ENCODE data around the gene DSCAM. TPM values are rescaled to one million over a fixed set of nuclear protein-coding genes. Genes with fewer than 3 reads are reported as not detected.

DSCAM gene
- polyA plus RNA-seq, 4 donors, result under 0.01 to 0.22 (median 0.13) TPM; not detected in 1

DNA sequence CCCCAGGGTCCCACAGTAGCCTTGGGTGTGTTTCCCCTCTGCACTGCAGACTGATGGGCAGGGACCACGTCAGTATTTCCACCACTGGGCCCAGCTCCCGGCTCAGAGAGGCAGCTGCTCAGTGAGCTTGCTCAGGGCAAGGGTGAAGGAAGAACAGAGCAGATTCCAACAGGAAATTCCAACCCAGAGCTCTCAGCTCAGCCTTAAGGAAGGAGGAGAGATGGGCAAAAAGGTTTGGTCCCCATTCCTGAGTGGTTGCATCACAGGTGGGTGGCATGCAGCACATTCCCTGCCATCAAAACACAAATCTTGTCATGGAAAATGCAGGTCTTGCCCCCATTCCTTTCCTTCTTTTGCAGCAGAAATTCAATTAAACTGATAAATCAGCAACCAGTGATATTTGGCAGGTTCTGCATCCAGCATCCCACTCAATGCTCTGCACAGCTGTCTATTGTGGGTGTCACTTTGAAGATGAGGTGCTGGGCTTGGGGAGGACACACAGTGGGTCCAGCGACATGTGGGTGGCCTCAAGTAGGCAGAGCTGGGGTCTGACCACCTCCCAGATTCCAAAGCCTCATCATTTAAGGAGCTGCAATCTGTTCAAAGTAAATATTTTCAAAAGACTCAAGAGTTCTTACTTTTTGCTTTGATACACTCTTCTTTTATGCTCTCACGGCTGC is 315.4 kb downstream of the DSCAM start:
- Histone ChIP-seq H3K4me1 (ENCODE audit: control insufficient read depth in 3 of 3, insufficient read depth in 2 of 3, low read depth in 1 of 3, low read length in 2 of 3) (no peaks in the 10 kb centered on the region), H3K27me3 (ENCODE audit: control insufficient read depth in 3 of 3, insufficient read depth in 3 of 3, low read length in 3 of 3) (no peaks in the 10 kb centered on the region), H3K9me3 (ENCODE audit: control insufficient read depth in 2 of 2, insufficient read depth in 1 of 2, low read depth in 1 of 2, low read length in 1 of 2) (peaks cover 0 to 5% of the 10 kb centered on the region in 2 donors), H3K27ac (ENCODE audit: low read depth in 1 of 3, low read length in 2 of 3) (no peak overlapping the region), H3K36me3 (ENCODE audit: control insufficient read depth in 3 of 3, insufficient read depth in 2 of 3, low read depth in 1 of 3, low read length in 3 of 3) (no peaks in the 10 kb centered on the region), H3K4me3 (ENCODE audit: low read depth in 1 of 3, low read length in 3 of 3) (no peak overlapping the region)
- 43 to 51% (median 45%) methylated on average over 4 of the region's 4 CpGs for WGBS, 3 donors
- DNase-seq (no peak), FAIRE-seq (no peak)

DNA sequence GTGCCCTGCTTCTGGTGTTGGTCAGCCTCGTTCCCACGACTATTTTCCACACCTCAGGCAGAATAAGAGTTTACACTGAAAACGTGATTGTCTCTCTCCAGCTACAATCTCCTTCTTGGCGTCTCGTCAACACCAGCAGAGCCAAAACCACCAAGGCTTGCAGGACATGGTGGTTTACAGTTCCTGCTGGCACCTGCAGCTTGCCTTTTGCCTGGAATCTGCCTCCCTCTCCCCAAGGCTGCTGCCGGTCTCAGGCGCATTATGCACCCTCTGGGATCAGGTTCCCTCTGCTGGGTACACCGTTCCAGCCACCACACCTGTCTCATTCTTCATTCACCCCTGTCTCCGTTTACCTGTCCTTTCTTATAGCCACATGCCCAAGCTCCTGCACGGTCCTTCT is 315.9 kb downstream of the DSCAM start:
- FAIRE-seq (no peak), DNase-seq (no peak)
- no peaks in the 10 kb centered on the region for H3K27me3 ChIP-seq (ENCODE audit: control insufficient read depth in 3 of 3, insufficient read depth in 3 of 3, low read length in 3 of 3)
- H3K36me3 ChIP-seq (ENCODE audit: control insufficient read depth in 3 of 3, insufficient read depth in 2 of 3, low read depth in 1 of 3, low read length in 3 of 3), result no peaks in the 10 kb centered on the region
- 81 to 84% (median 83%) methylated on average over 10 of the region's 10 CpGs for WGBS, 3 donors
- no peaks in the 10 kb centered on the region for H3K4me1 ChIP-seq (ENCODE audit: control insufficient read depth in 3 of 3, insufficient read depth in 2 of 3, low read depth in 1 of 3, low read length in 2 of 3)
- peaks cover 0 to 5% of the 10 kb centered on the region in 2 donors for H3K9me3 ChIP-seq (ENCODE audit: control insufficient read depth in 2 of 2, insufficient read depth in 1 of 2, low read depth in 1 of 2, low read length in 1 of 2)
- H3K27ac ChIP-seq (ENCODE audit: low read depth in 1 of 3, low read length in 2 of 3), result no peak overlapping the region
- no peak overlapping the region for H3K4me3 ChIP-seq (ENCODE audit: low read depth in 1 of 3, low read length in 3 of 3)

DNA sequence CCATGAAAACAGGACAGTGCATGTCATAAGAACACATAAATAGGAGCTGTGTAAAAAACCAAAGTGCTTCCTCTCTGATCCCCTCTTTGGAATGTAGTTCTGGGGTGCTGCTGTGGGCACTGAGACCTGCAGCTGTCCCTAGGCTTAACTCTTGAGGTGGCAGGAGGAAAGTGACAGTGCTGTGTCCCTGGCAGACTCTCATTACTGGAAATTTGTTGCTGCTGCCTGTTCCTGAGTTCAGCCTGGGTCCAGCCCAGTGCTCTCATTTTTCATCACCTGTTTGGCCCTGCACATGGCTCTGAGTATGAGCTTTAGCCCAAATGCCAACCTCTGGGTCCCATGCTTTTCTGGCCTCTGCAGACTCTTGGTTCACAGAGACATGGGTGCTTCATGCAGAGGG is 329.3 kb downstream of the DSCAM start:
- H3K36me3 ChIP-seq (ENCODE audit: control insufficient read depth in 3 of 3, insufficient read depth in 2 of 3, low read depth in 1 of 3, low read length in 3 of 3), result no peaks in the 10 kb centered on the region
- no peak overlapping the region for H3K4me3 ChIP-seq (ENCODE audit: low read depth in 1 of 3, low read length in 3 of 3)

DNA sequence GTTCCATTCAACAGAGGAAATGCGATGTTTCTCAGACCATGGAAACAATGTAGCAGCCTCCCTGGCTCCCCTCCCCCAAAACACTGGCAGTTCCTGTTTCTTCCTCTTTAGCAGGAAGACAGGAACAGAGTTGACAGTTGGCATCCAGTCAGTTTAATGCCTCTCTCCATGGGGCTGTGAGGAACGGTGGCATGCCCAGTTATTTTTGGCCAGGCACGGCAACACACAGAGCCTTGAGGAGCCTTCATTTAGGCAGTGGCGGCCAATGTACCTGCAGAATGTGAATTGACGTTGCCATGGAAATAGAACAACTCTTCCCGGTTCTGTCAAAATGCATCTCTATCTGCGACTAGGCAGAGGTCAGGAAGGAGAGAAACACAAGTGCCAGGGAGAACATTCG is 330.6 kb downstream of the DSCAM start:
- Histone ChIP-seq H3K27ac (ENCODE audit: low read depth in 1 of 3, low read length in 2 of 3) (no peak overlapping the region), H3K9me3 (ENCODE audit: control insufficient read depth in 2 of 2, insufficient read depth in 1 of 2, low read depth in 1 of 2, low read length in 1 of 2) (no peaks in the 10 kb centered on the region), H3K4me3 (ENCODE audit: low read depth in 1 of 3, low read length in 3 of 3) (no peak overlapping the region), H3K4me1 (ENCODE audit: control insufficient read depth in 3 of 3, insufficient read depth in 2 of 3, low read depth in 1 of 3, low read length in 2 of 3) (no peaks in the 10 kb centered on the region), H3K36me3 (ENCODE audit: control insufficient read depth in 3 of 3, insufficient read depth in 2 of 3, low read depth in 1 of 3, low read length in 3 of 3) (no peaks in the 10 kb centered on the region), H3K27me3 (ENCODE audit: control insufficient read depth in 3 of 3, insufficient read depth in 3 of 3, low read length in 3 of 3) (no peaks in the 10 kb centered on the region)
- no peak for DNase-seq
- no peak for FAIRE-seq
- 24 to 39% (median 37%) methylated on average over 8 of the region's 8 CpGs for WGBS, 3 donors

More for the DNA sequence above, 329.3 kb downstream of the DSCAM start:
- FAIRE-seq (no peak), DNase-seq (no peak)
- no peaks in the 10 kb centered on the region for H3K9me3 ChIP-seq (ENCODE audit: control insufficient read depth in 2 of 2, insufficient read depth in 1 of 2, low read depth in 1 of 2, low read length in 1 of 2)
- H3K27me3 ChIP-seq (ENCODE audit: control insufficient read depth in 3 of 3, insufficient read depth in 3 of 3, low read length in 3 of 3), result no peaks in the 10 kb centered on the region
- H3K4me1 ChIP-seq (ENCODE audit: control insufficient read depth in 3 of 3, insufficient read depth in 2 of 3, low read depth in 1 of 3, low read length in 2 of 3), result no peaks in the 10 kb centered on the region
- H3K27ac ChIP-seq (ENCODE audit: low read depth in 1 of 3, low read length in 2 of 3), result no peak overlapping the region

DNA sequence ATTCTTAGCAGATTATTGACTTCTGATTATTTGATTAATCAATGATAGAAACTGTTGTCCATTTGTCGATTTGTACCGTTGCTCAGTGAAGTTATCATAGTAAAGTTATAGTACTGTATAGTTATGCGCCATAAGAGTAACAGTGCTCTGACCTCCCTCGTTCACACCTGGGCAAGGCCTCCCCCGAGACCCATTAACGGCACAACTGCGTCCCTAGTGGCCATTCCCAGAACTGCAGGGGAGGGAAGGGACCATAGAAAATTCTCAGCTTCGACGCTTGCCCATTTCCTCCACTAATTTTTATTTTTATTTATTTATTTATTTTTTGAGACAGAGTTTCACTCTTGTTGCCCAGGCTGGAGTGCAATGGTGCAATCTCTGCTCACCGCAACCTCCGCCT is 334.4 kb downstream of the DSCAM start:
- WGBS, 3 donors, result 75 to 82% (median 76%) methylated on average over 11 of the region's 11 CpGs
- no peak overlapping the region for H3K27ac ChIP-seq (ENCODE audit: low read depth in 1 of 3, low read length in 2 of 3)

DNA sequence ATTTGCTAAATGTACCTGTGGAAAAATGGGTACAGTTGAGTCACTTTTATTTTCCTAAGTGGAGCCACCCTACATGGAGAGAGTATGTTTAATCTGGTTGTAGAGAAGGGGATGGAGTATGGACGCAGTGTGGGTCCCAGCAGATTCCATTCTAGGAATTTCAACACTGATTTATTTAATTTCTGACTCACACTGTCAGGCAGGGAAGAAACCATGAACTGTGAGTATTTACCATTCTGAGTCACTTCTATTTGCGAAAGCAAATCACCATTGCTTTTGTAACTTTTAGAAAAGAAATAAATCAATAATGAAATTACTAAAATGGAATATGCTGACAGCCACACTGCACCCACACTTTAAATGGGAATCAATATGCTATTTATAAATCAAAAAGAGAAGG is 339.0 kb downstream of the DSCAM start:
- no peaks in the 10 kb centered on the region for H3K9me3 ChIP-seq (ENCODE audit: control insufficient read depth in 2 of 2, insufficient read depth in 1 of 2, low read depth in 1 of 2, low read length in 1 of 2)
- H3K27ac ChIP-seq (ENCODE audit: low read depth in 1 of 3, low read length in 2 of 3), result no peak overlapping the region
- H3K27me3 ChIP-seq (ENCODE audit: control insufficient read depth in 3 of 3, insufficient read depth in 3 of 3, low read length in 3 of 3), result no peaks in the 10 kb centered on the region
- no peak overlapping the region for H3K4me3 ChIP-seq (ENCODE audit: low read depth in 1 of 3, low read length in 3 of 3)
- no peaks in the 10 kb centered on the region for H3K36me3 ChIP-seq (ENCODE audit: control insufficient read depth in 3 of 3, insufficient read depth in 2 of 3, low read depth in 1 of 3, low read length in 3 of 3)
- no peaks in the 10 kb centered on the region for H3K4me1 ChIP-seq (ENCODE audit: control insufficient read depth in 3 of 3, insufficient read depth in 2 of 3, low read depth in 1 of 3, low read length in 2 of 3)
- WGBS, 3 donors, result 39 to 66% (median 51%) methylated on average over 2 of the region's 2 CpGs
- DNase-seq (no peak), FAIRE-seq (no peak)

More for the DNA sequence above, 334.4 kb downstream of the DSCAM start:
- FAIRE-seq, result no peak
- Histone ChIP-seq H3K27me3 (ENCODE audit: control insufficient read depth in 3 of 3, insufficient read depth in 3 of 3, low read length in 3 of 3) (no peaks in the 10 kb centered on the region), H3K4me1 (ENCODE audit: control insufficient read depth in 3 of 3, insufficient read depth in 2 of 3, low read depth in 1 of 3, low read length in 2 of 3) (no peaks in the 10 kb centered on the region), H3K4me3 (ENCODE audit: low read depth in 1 of 3, low read length in 3 of 3) (no peak overlapping the region), H3K36me3 (ENCODE audit: control insufficient read depth in 3 of 3, insufficient read depth in 2 of 3, low read depth in 1 of 3, low read length in 3 of 3) (no peaks in the 10 kb centered on the region), H3K9me3 (ENCODE audit: control insufficient read depth in 2 of 2, insufficient read depth in 1 of 2, low read depth in 1 of 2, low read length in 1 of 2) (no peaks in the 10 kb centered on the region)
- DNase-seq, result no peak

DNA sequence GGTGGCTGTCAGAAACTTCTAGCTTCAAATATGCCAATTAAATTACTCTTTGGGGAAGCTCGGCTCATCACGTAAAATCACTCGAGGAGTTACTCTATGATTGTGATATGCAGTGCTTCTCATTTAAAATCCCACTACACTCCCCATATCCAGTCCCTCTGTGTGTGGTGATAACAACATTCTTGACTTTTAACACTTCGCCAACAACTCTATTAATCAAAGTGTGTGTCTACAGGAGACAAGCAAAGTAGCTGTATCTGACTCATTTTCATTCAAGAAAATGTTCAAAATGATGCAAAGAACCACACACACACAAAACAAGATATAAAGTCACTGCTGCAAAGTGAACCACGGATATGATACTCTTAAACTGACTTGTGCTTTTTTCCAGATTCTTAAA is 341.3 kb downstream of the DSCAM start:
- FAIRE-seq, result no peak
- 47 to 64% (median 51%) methylated on average over 5 of the region's 5 CpGs for WGBS, 3 donors
- Histone ChIP-seq H3K36me3 (ENCODE audit: control insufficient read depth in 3 of 3, insufficient read depth in 2 of 3, low read depth in 1 of 3, low read length in 3 of 3) (no peaks in the 10 kb centered on the region), H3K27me3 (ENCODE audit: control insufficient read depth in 3 of 3, insufficient read depth in 3 of 3, low read length in 3 of 3) (no peaks in the 10 kb centered on the region), H3K9me3 (ENCODE audit: control insufficient read depth in 2 of 2, insufficient read depth in 1 of 2, low read depth in 1 of 2, low read length in 1 of 2) (no peaks in the 10 kb centered on the region), H3K4me3 (ENCODE audit: low read depth in 1 of 3, low read length in 3 of 3) (no peak overlapping the region), H3K27ac (ENCODE audit: low read depth in 1 of 3, low read length in 2 of 3) (no peak overlapping the region), H3K4me1 (ENCODE audit: control insufficient read depth in 3 of 3, insufficient read depth in 2 of 3, low read depth in 1 of 3, low read length in 2 of 3) (no peaks in the 10 kb centered on the region)
- no peak for DNase-seq

DNA sequence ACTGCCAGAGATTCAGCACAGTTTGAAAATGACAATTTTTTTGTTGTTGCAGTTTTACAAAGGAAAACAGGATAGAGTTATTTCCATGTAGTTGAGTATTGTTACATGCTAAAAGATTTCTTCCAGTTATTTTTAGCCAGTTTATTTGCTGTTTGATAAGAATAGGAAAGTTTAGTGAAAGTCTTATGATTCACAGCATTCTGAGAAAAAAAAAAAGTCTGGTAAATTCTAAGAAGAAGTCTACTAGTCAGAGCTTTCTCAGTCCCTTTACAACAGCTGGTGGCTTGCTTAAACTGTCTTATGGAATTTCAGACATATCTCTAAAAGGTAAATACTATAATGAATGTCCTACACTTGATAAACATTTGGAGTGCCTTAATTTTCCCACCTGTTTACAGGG is 341.7 kb downstream of the DSCAM start:
- H3K9me3 ChIP-seq (ENCODE audit: control insufficient read depth in 2 of 2, insufficient read depth in 1 of 2, low read depth in 1 of 2, low read length in 1 of 2), result no peaks in the 10 kb centered on the region
- H3K36me3 ChIP-seq (ENCODE audit: control insufficient read depth in 3 of 3, insufficient read depth in 2 of 3, low read depth in 1 of 3, low read length in 3 of 3), result no peaks in the 10 kb centered on the region
- FAIRE-seq (no peak), DNase-seq (no peak)
- H3K4me1 ChIP-seq (ENCODE audit: control insufficient read depth in 3 of 3, insufficient read depth in 2 of 3, low read depth in 1 of 3, low read length in 2 of 3), result no peaks in the 10 kb centered on the region
- no peak overlapping the region for H3K4me3 ChIP-seq (ENCODE audit: low read depth in 1 of 3, low read length in 3 of 3)
- H3K27ac ChIP-seq (ENCODE audit: low read depth in 1 of 3, low read length in 2 of 3), result no peak overlapping the region
- no peaks in the 10 kb centered on the region for H3K27me3 ChIP-seq (ENCODE audit: control insufficient read depth in 3 of 3, insufficient read depth in 3 of 3, low read length in 3 of 3)

DNA sequence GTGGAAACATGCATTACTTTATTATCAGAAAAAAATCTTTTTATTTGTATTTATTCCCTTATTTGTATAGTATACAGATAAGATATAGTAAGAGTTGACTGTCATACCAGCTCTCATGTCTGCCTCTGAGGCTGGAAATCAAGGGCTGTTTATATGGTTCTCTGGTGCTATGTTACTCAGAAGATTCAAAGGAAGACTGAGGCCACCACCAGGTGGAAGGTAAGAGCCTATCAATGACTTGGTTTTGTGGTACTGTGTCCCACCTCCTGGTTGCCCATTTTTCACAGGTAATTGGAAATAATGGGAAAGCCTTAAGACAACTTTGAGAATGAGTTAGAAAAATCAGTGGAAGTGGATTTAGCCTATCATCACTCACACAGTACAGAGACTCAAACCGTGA is 342.1 kb downstream of the DSCAM start:
- no peak overlapping the region for H3K27ac ChIP-seq (ENCODE audit: low read depth in 1 of 3, low read length in 2 of 3)
- no peaks in the 10 kb centered on the region for H3K9me3 ChIP-seq (ENCODE audit: control insufficient read depth in 2 of 2, insufficient read depth in 1 of 2, low read depth in 1 of 2, low read length in 1 of 2)
- DNase-seq (no peak), FAIRE-seq (no peak)
- H3K27me3 ChIP-seq (ENCODE audit: control insufficient read depth in 3 of 3, insufficient read depth in 3 of 3, low read length in 3 of 3), result no peaks in the 10 kb centered on the region
- H3K36me3 ChIP-seq (ENCODE audit: control insufficient read depth in 3 of 3, insufficient read depth in 2 of 3, low read depth in 1 of 3, low read length in 3 of 3), result no peaks in the 10 kb centered on the region
- H3K4me3 ChIP-seq (ENCODE audit: low read depth in 1 of 3, low read length in 3 of 3), result no peak overlapping the region
- H3K4me1 ChIP-seq (ENCODE audit: control insufficient read depth in 3 of 3, insufficient read depth in 2 of 3, low read depth in 1 of 3, low read length in 2 of 3), result no peaks in the 10 kb centered on the region
- WGBS, 3 donors, result 32 to 47% (median 35%) methylated on average over 1 of the region's 1 CpG

Measured in small intestine (tissue), 7 donors.